MM.1S (cell line): ENCODE measurements around the gene POLR1H.

ENCODE experiments used
- DNase-seq: peaks from one replicate; pipeline ENCODE4 v3.0.0-alpha.2; 2015
- H2AFZ ChIP-seq: fragments of 300-600 bp; sonication (generic); 2 replicates; pipeline ENCODE4 v1.6.0; 2016; ENCODE audit warnings: antibody characterized with exemption, low read length
- H3F3A ChIP-seq: fragments of 300-600 bp; sonication (generic); 2 replicates; pipeline ENCODE4 v1.6.1; 2016; ENCODE audit warnings: mild to moderate bottlenecking, antibody characterized with exemption, low read length, moderate library complexity, mixed read lengths; ENCODE audit not compliant: insufficient read depth
- H3K27ac ChIP-seq: fragments of 300-600 bp; sonication (generic); 2 replicates; pipeline ENCODE4 v1.5.1; 2016; ENCODE audit warnings: mild to moderate bottlenecking, low read length
- H3K27me3 ChIP-seq: fragments of 300-600 bp; sonication (generic); replicated peaks from 2 replicates; pipeline ENCODE4 v1.6.0; 2016; ENCODE audit warnings: low read length; ENCODE audit not compliant: insufficient read depth
- H3K36me3 ChIP-seq: fragments of 300-600 bp; sonication (generic); replicated peaks from 2 replicates; pipeline ENCODE4 v1.6.1; 2016; ENCODE audit warnings: mild to moderate bottlenecking, low read length, mixed read lengths; ENCODE audit not compliant: insufficient read depth
- H3K4me1 ChIP-seq: fragments of 300-600 bp; sonication (generic); 2 replicates; pipeline ENCODE4 v1.6.1; 2016; ENCODE audit warnings: low read length, mixed read lengths
- H3K4me2 ChIP-seq: fragments of 300-600 bp; sonication (generic); 2 replicates; pipeline ENCODE4 v1.6.0; 2016; ENCODE audit warnings: low read depth, low read length
- H3K4me3 ChIP-seq: fragments of 300-600 bp; sonication (generic); 2 replicates; pipeline ENCODE4 v1.5.1; 2016; ENCODE audit warnings: low read length, mixed read lengths
- H3K79me2 ChIP-seq: fragments of 300-600 bp; sonication (generic); 2 replicates; pipeline ENCODE4 v1.6.1; 2016; ENCODE audit warnings: mixed run types, low read length, mixed read lengths
- H3K9ac ChIP-seq: fragments of 300-600 bp; sonication (generic); 2 replicates; pipeline ENCODE4 v1.6.1; 2016; ENCODE audit warnings: low read length, mixed read lengths
- H3K9me2 ChIP-seq: fragments of 300-600 bp; sonication (generic); replicated peaks from 2 replicates; pipeline ENCODE4 v1.6.1; 2016; ENCODE audit warnings: mild to moderate bottlenecking, low read length, mixed read lengths; ENCODE audit not compliant: insufficient read depth
- H3K9me3 ChIP-seq: fragments of 300-600 bp; sonication (generic); replicated peaks from 2 replicates; pipeline ENCODE4 v1.6.1; 2016; ENCODE audit warnings: mild to moderate bottlenecking, low read length, mixed read lengths; ENCODE audit not compliant: insufficient read depth
- H4K20me1 ChIP-seq: fragments of 300-600 bp; sonication (generic); 2 replicates; pipeline ENCODE4 v1.6.1; 2016; ENCODE audit warnings: mild to moderate bottlenecking, low read length, moderate library complexity, mixed read lengths; ENCODE audit not compliant: insufficient read depth
- EZH2 ChIP-seq: fragments of 300-600 bp; sonication (generic); optimal IDR thresholded peaks from 2 replicates; pipeline ENCODE3; 2017; ENCODE audit warnings: low read depth, mild to moderate bottlenecking, antibody characterized with exemption, low read length, mixed read lengths
- EZH2phosphoT487 ChIP-seq: fragments of 300-600 bp; sonication (generic); IDR thresholded peaks from 2 replicates; pipeline ENCODE4 v1.6.1; 2018; ENCODE audit warnings: antibody characterized with exemption, low read length
- TF ChIP-seq, protein P1 (sequence below): fragments of 300-600 bp; sonication (generic); IDR thresholded peaks from 2 replicates; pipeline ENCODE4 v1.5.1; 2016; ENCODE audit warnings: antibody characterized with exemption, low read length, mixed read lengths

POLR1H gene

DNA sequence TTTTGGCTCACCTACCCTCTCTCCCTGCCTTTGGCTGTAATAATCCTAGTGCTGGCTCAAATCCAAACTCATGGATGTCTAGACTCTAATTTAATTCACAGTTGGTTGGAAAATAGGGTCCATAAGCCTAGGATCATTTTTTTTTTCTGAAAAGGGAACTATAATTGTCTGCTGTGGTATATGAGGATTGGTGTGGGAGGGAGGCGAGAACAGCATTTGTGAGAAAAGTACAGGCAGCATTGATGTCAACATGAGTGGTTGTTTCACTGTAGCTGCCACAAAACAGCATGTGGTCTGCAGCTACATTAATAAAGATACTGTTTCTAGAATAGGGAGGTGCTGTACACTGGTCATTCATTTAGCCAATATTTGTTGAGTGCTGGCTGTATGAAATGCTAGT, 18.6 kb upstream of the POLR1H start:
- no peaks in the 10 kb centered on the region for H3F3A ChIP-seq
- no peaks in the 10 kb centered on the region for H3K9me2 ChIP-seq
- no peak overlapping the region for H3K4me3 ChIP-seq
- TF ChIP-seq, protein P1, sequence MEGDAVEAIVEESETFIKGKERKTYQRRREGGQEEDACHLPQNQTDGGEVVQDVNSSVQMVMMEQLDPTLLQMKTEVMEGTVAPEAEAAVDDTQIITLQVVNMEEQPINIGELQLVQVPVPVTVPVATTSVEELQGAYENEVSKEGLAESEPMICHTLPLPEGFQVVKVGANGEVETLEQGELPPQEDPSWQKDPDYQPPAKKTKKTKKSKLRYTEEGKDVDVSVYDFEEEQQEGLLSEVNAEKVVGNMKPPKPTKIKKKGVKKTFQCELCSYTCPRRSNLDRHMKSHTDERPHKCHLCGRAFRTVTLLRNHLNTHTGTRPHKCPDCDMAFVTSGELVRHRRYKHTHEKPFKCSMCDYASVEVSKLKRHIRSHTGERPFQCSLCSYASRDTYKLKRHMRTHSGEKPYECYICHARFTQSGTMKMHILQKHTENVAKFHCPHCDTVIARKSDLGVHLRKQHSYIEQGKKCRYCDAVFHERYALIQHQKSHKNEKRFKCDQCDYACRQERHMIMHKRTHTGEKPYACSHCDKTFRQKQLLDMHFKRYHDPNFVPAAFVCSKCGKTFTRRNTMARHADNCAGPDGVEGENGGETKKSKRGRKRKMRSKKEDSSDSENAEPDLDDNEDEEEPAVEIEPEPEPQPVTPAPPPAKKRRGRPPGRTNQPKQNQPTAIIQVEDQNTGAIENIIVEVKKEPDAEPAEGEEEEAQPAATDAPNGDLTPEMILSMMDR: no peak
- no peak for TF ChIP-seq EZH2
- TF ChIP-seq EZH2phosphoT487: no peak
- H2AFZ ChIP-seq: no peak overlapping the region
- no peaks in the 10 kb centered on the region for H3K36me3 ChIP-seq
- DNase-seq: no peak
- no peaks in the 10 kb centered on the region for H4K20me1 ChIP-seq
- H3K79me2 ChIP-seq: no peaks in the 10 kb centered on the region
- H3K9me3 ChIP-seq: no peaks in the 10 kb centered on the region
- no peak overlapping the region for H3K27ac ChIP-seq
- no peak overlapping the region for H3K4me2 ChIP-seq
- H3K27me3 ChIP-seq: no peaks in the 10 kb centered on the region
- no peaks in the 10 kb centered on the region for H3K4me1 ChIP-seq
- no peak overlapping the region for H3K9ac ChIP-seq

DNA sequence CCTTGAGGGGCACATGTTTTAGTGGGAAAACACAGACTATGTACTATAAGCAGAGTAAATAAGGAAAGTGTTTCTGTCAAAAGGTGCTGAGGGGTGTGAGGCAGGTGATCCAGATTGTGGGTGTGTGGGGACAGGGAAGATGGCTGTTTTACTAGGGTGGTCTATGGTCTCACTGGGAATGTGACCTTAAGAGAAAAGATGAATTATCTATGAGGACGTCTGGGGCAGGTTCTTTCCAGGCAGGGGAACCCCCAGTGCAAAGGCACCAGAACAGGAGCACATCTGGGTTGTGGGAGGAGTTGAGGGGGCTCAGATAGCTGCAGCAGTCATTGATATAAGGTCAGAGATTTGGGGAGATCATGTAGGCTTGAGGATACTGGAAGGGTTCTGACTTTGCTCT, 18.2 kb upstream of the POLR1H start:
- no peaks in the 10 kb centered on the region for H3K9me2 ChIP-seq
- no peaks in the 10 kb centered on the region for H3K9me3 ChIP-seq
- H3F3A ChIP-seq: no peaks in the 10 kb centered on the region
- DNase-seq: no peak
- no peaks in the 10 kb centered on the region for H3K79me2 ChIP-seq
- H3K27me3 ChIP-seq: no peaks in the 10 kb centered on the region
- no peak overlapping the region for H3K4me2 ChIP-seq
- H3K9ac ChIP-seq: no peak overlapping the region
- H2AFZ ChIP-seq: no peak overlapping the region
- H3K4me1 ChIP-seq: no peaks in the 10 kb centered on the region
- no peaks in the 10 kb centered on the region for H3K36me3 ChIP-seq
- H4K20me1 ChIP-seq: no peaks in the 10 kb centered on the region
- no peak overlapping the region for H3K4me3 ChIP-seq
- no peak overlapping the region for H3K27ac ChIP-seq
- TF ChIP-seq EZH2phosphoT487 (no peak), EZH2 (no peak)
- TF ChIP-seq, protein P1: no peak

DNA sequence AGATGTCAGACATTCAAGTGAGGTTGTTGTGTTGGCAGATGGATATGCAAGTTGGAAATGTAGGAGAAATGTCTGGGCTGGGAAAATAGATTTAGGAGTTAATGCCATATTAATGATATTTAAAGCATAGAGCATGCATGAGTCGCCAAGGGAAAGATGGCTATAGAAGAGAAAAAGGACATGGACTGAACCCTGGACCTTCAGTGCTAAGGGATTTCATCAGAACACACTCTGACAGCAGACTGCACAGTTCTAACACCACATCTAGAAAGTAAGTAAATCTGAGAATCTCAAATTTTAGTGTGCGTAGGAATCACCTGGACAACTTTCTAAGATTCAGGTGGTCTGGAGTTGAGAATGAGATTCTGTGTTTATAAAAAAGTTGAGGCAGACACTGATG, 17.3 kb upstream of the POLR1H start:
- Histone ChIP-seq H3K36me3 (no peaks in the 10 kb centered on the region), H2AFZ (no peak overlapping the region), H3F3A (no peaks in the 10 kb centered on the region), H3K27me3 (no peaks in the 10 kb centered on the region), H3K9ac (no peak overlapping the region), H3K9me3 (no peaks in the 10 kb centered on the region), H3K27ac (no peak overlapping the region), H3K79me2 (no peaks in the 10 kb centered on the region), H3K4me1 (no peaks in the 10 kb centered on the region), H3K4me3 (no peak overlapping the region), H3K9me2 (no peaks in the 10 kb centered on the region), H4K20me1 (no peaks in the 10 kb centered on the region), H3K4me2 (no peak overlapping the region)
- TF ChIP-seq EZH2phosphoT487 (no peak), EZH2 (no peak)
- TF ChIP-seq, protein P1: no peak
- no peak for DNase-seq
